HepG2 (cell line): ENCODE data around the gene SPOP. TPM values are rescaled to one million over a fixed set of nuclear protein-coding genes. Genes with fewer than 3 reads are reported as not detected.

ENCODE experiments used
- FLYWCH1 ChIP-seq: sonication (generic); formaldehyde crosslinking; IDR thresholded peaks from 2 replicates; pipeline ENCODE4 v1.8.1; 2023; ENCODE audit warnings: mild to moderate bottlenecking, missing genetic modification reagents
- MTF2 ChIP-seq: sonication (generic); formaldehyde crosslinking; IDR thresholded peaks from 2 replicates; pipeline ENCODE4 v1.5.0; 2020; ENCODE audit warnings: missing genetic modification reagents, borderline replicate concordance
- NFYC ChIP-seq: IDR thresholded peaks from 2 replicates; pipeline ENCODE4 v1.6.1; 2016; ENCODE audit warnings: missing genetic modification reagents, missing compliant biosample characterization
- POGZ ChIP-seq: sonication (generic); formaldehyde crosslinking; IDR thresholded peaks from 2 replicates; pipeline ENCODE4 v1.4.0; 2020; ENCODE audit warnings: mild to moderate bottlenecking, missing genetic modification reagents
- PTBP1 ChIP-seq: fragments of 200-400 bp; formaldehyde crosslinking; IDR thresholded peaks from 2 replicates; pipeline ENCODE4 v1.6.1; 2018; ENCODE audit warnings: low read length, low read depth; ENCODE audit not compliant: poor library complexity, severe bottlenecking
- RCOR2 ChIP-seq: IDR thresholded peaks from 2 replicates; pipeline ENCODE4 v1.6.1; 2016; ENCODE audit warnings: missing biosample characterization, missing genetic modification reagents
- STAG1 ChIP-seq: sonication (generic); formaldehyde crosslinking; IDR thresholded peaks from 2 replicates; pipeline ENCODE4 v1.4.0; 2020; ENCODE audit warnings: missing genetic modification reagents
- YY1 ChIP-seq: IDR thresholded peaks from 2 replicates; pipeline ENCODE4 v1.6.1; 2011; ENCODE audit warnings: low read length, low read depth, moderate library complexity, mild to moderate bottlenecking; ENCODE audit not compliant: insufficient read depth, insufficient replicate concordance
- ZNF577 ChIP-seq: sonication (generic); formaldehyde crosslinking; IDR thresholded peaks from 2 replicates; pipeline ENCODE4 v1.4.0; 2020; ENCODE audit warnings: mild to moderate bottlenecking, low read depth, missing genetic modification reagents, borderline replicate concordance
- ZSCAN30 ChIP-seq: sonication (generic); formaldehyde crosslinking; IDR thresholded peaks from 2 replicates; pipeline ENCODE4 v1.5.0; 2020; ENCODE audit warnings: mild to moderate bottlenecking, missing genetic modification reagents
- ZUFSP ChIP-seq: sonication (generic); formaldehyde crosslinking; IDR thresholded peaks from 2 replicates; pipeline ENCODE4 v1.9.0; 2021; ENCODE audit warnings: missing genetic modification reagents, mild to moderate bottlenecking, borderline replicate concordance
- polyA plus RNA-seq, 8 experiments: library from polyadenylated mRNA; depleted of rRNA in 3 of 8; stranded (reverse) in 7 of 8; unstranded in 1 of 8; fragments of >200 nt; fragmentation: Illumina TruSeq in 4 of 8; extraction: Trizol in 4 of 8; gene quantifications; 2 replicates each; pipeline versions ENCODE4 v1.2.1 to v1.2.3, GENCODE V29; 2011 to 2016; ENCODE audit warnings: low read depth in 4 of 8, missing spikeins in 1 of 8, mixed read lengths in 1 of 8; ENCODE audit not compliant: insufficient read depth in 1 of 8
- total RNA-seq, 5 experiments: library from RNA; depleted of rRNA; stranded (reverse); fragments of >200 nt; fragmentation: Illumina TruSeq; extraction: Trizol; gene quantifications; 2 replicates each; pipeline ENCODE4 v1.2.3, GENCODE V29; 2016; ENCODE audit warnings: low read depth in 1 of 5
- TF ChIP-seq, protein P1 (sequence below): sonication (generic); formaldehyde crosslinking; IDR thresholded peaks from 2 replicates; pipeline ENCODE4 v1.9.0; 2021; ENCODE audit warnings: missing genetic modification reagents, borderline replicate concordance
- TF ChIP-seq, protein P2 (sequence below): sonication (generic); formaldehyde crosslinking; IDR thresholded peaks from 2 replicates; pipeline ENCODE4 v1.5.0; 2020; ENCODE audit warnings: mild to moderate bottlenecking, missing genetic modification reagents, borderline replicate concordance
- TF ChIP-seq, protein P3 (sequence below): sonication (generic); formaldehyde crosslinking; IDR thresholded peaks from 2 replicates; pipeline ENCODE4 v1.8.0; 2022; ENCODE audit warnings: mild to moderate bottlenecking, missing genetic modification reagents
- TF ChIP-seq, protein P4 (sequence below): IDR thresholded peaks from 2 replicates; pipeline ENCODE4 v1.6.1; 2016; ENCODE audit warnings: missing biosample characterization, missing genetic modification reagents, low read depth
- TF ChIP-seq, protein P5 (sequence below): sonication (generic); formaldehyde crosslinking; IDR thresholded peaks from 2 replicates; pipeline ENCODE4 v1.4.0; 2020; ENCODE audit warnings: missing genetic modification reagents

SPOP gene
- total and polyA plus RNA-seq, 2 of the 13 experiments (the other 11 are each of a cell fraction or from before 2014, with no cell fraction given): 52.8 to 60.8 TPM

- TF ChIP-seq, protein P1, sequence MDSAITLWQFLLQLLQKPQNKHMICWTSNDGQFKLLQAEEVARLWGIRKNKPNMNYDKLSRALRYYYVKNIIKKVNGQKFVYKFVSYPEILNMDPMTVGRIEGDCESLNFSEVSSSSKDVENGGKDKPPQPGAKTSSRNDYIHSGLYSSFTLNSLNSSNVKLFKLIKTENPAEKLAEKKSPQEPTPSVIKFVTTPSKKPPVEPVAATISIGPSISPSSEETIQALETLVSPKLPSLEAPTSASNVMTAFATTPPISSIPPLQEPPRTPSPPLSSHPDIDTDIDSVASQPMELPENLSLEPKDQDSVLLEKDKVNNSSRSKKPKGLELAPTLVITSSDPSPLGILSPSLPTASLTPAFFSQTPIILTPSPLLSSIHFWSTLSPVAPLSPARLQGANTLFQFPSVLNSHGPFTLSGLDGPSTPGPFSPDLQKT (CRISPR knock-in tag): no peak
- TF ChIP-seq ZSCAN30: no peak
- no peak for TF ChIP-seq NFYC (CRISPR knock-in tag)
- no peak for TF ChIP-seq FLYWCH1
- peak; percentile 99 for TF ChIP-seq STAG1 (CRISPR knock-in tag)
- peak; percentile 74 for TF ChIP-seq YY1
- TF ChIP-seq, protein P2, sequence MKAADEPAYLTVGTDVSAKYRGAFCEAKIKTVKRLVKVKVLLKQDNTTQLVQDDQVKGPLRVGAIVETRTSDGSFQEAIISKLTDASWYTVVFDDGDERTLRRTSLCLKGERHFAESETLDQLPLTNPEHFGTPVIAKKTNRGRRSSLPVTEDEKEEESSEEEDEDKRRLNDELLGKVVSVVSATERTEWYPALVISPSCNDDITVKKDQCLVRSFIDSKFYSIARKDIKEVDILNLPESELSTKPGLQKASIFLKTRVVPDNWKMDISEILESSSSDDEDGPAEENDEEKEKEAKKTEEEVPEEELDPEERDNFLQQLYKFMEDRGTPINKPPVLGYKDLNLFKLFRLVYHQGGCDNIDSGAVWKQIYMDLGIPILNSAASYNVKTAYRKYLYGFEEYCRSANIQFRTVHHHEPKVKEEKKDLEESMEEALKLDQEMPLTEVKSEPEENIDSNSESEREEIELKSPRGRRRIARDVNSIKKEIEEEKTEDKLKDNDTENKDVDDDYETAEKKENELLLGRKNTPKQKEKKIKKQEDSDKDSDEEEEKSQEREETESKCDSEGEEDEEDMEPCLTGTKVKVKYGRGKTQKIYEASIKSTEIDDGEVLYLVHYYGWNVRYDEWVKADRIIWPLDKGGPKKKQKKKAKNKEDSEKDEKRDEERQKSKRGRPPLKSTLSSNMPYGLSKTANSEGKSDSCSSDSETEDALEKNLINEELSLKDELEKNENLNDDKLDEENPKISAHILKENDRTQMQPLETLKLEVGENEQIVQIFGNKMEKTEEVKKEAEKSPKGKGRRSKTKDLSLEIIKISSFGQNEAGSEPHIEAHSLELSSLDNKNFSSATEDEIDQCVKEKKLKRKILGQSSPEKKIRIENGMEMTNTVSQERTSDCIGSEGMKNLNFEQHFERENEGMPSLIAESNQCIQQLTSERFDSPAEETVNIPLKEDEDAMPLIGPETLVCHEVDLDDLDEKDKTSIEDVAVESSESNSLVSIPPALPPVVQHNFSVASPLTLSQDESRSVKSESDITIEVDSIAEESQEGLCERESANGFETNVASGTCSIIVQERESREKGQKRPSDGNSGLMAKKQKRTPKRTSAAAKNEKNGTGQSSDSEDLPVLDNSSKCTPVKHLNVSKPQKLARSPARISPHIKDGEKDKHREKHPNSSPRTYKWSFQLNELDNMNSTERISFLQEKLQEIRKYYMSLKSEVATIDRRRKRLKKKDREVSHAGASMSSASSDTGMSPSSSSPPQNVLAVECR (CRISPR knock-in tag): peak; percentile 27; the same call in 1 of the 2 replicates
- TF ChIP-seq, protein P3, sequence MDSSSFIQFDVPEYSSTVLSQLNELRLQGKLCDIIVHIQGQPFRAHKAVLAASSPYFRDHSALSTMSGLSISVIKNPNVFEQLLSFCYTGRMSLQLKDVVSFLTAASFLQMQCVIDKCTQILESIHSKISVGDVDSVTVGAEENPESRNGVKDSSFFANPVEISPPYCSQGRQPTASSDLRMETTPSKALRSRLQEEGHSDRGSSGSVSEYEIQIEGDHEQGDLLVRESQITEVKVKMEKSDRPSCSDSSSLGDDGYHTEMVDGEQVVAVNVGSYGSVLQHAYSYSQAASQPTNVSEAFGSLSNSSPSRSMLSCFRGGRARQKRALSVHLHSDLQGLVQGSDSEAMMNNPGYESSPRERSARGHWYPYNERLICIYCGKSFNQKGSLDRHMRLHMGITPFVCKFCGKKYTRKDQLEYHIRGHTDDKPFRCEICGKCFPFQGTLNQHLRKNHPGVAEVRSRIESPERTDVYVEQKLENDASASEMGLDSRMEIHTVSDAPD (CRISPR knock-in tag): no peak
- TF ChIP-seq ZUFSP: no peak
- TF ChIP-seq, protein P4, sequence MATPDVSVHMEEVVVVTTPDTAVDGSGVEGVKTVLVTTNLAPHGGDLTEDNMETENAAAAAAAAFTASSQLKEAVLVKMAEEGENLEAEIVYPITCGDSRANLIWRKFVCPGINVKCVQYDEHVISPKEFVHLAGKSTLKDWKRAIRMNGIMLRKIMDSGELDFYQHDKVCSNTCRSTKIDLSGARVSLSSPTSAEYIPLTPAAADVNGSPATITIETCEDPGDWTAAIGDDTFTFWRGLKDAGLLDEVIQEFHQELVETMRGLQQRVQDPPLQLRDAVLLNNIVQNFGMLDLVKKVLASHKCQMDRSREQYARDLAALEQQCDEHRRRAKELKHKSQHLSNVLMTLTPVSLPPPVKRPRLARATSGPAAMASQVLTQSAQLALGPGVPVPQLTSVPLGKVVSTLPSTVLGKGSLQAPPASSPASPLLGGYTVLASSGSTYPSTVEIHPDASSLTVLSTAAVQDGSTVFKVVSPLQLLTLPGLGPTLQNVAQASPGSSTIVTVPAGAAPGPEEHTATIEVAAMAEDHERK (CRISPR knock-in tag): no peak
- TF ChIP-seq RCOR2 (CRISPR knock-in tag): no peak
- no peak for TF ChIP-seq MTF2 (CRISPR knock-in tag)
- TF ChIP-seq POGZ (CRISPR knock-in tag): peak; percentile 58
- no peak for TF ChIP-seq PTBP1
- TF ChIP-seq, protein P5, sequence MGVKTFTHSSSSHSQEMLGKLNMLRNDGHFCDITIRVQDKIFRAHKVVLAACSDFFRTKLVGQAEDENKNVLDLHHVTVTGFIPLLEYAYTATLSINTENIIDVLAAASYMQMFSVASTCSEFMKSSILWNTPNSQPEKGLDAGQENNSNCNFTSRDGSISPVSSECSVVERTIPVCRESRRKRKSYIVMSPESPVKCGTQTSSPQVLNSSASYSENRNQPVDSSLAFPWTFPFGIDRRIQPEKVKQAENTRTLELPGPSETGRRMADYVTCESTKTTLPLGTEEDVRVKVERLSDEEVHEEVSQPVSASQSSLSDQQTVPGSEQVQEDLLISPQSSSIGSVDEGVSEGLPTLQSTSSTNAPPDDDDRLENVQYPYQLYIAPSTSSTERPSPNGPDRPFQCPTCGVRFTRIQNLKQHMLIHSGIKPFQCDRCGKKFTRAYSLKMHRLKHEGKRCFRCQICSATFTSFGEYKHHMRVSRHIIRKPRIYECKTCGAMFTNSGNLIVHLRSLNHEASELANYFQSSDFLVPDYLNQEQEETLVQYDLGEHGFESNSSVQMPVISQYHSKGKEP: peak; percentile 82; the same call in 1 of the 2 replicates
- no peak for TF ChIP-seq ZNF577 (CRISPR knock-in tag)
These were observed 121.5 kb downstream of the SPOP start (continued) for GRCh38 chr17:49556223-49556943.
